HL-60 (cell line): ENCODE data around the gene PSMC6.

Source experiments
- DNase-seq, 2 experiments: peaks; one replicate each; pipeline ENCODE4 v3.0.0-alpha.2; 2010 to 2020; ENCODE audit warnings: low read depth in 1 of 2, low spot score in 1 of 2
- H3K27ac ChIP-seq: fragments of 250-450 bp; sonication (Bioruptor Pico); replicated peaks from 2 replicates; pipeline ENCODE4 v1.5.1; 2020; ENCODE audit warnings: mild to moderate bottlenecking, moderate library complexity
- H3K27me3 ChIP-seq: fragments of 250-450 bp; sonication (Bioruptor Pico); 2 replicates; pipeline ENCODE4 v1.5.1; 2021; ENCODE audit warnings: mild to moderate bottlenecking, moderate library complexity; ENCODE audit not compliant: insufficient read depth, poor library complexity, severe bottlenecking
- H3K4me3 ChIP-seq: replicated peaks from 2 replicates; pipeline ENCODE4 v1.5.1; 2011; ENCODE audit warnings: mild to moderate bottlenecking, control low read depth, low read length; ENCODE audit not compliant: insufficient read depth
- GABPA ChIP-seq: IDR thresholded peaks from 2 replicates; pipeline ENCODE4 v1.6.1; 2012; ENCODE audit warnings: low read depth
- POLR2AphosphoS5 ChIP-seq: IDR thresholded peaks from 2 replicates; pipeline ENCODE4 v1.6.1; 2012; ENCODE audit warnings: low read depth
- SPI1 ChIP-seq: IDR thresholded peaks from 2 replicates; pipeline ENCODE4 v1.6.1; 2012; ENCODE audit warnings: low read depth, mild to moderate bottlenecking, borderline replicate concordance
- TF ChIP-seq, protein P1 (sequence below): IDR thresholded peaks from one replicate; pipeline ENCODE4 v1.5.1; 2011; ENCODE audit warnings: low read length, control low read depth, inconsistent platforms; ENCODE audit not compliant: insufficient read depth
- TF ChIP-seq, protein P2 (sequence below): IDR thresholded peaks from 2 replicates; pipeline ENCODE4 v1.6.1; 2012; ENCODE audit warnings: low read depth; ENCODE audit not compliant: insufficient replicate concordance

The PSMC6 gene

DNA sequence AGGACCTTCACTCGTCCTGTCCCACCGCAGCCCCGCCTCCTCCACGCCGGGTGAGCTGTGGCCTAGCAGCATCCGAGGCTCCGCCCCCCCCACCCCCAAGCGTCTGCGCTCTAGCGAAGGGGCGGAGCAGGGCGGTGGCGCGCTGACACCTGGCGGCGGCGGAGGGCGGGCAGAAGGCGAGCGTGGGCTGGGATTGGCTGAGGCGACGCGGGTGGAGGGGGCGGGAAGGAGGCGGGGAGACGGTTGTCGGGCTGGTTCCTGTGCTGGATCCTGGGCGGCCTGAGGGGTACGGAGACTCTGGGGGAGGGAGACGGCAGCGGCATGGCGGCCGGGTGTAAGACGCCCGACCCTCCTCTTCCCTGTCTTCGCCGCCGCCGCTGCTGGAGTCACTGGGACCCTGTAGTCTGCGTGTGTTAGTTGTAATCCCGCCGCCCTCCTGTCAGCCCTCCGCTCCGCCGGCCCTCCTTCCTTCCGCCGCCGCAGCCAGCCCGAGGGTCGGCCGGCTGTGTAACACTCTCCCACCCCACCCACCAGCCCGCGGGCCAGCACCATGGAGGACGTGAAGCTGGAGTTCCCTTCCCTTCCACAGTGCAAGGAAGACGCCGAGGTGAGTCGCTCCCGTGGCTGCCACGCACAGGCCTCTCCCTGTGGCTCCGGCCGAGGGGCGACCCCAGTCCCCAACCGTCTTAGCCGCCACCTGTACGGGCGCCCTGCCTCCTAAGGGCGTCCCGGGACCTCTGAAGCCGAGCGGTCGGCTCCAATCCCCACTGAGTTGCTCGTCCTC is 23.1 kb downstream of the PSMC6 start, which contains the start of gene STYX:
TSS of gene STYX (plus strand) at position 242 of the 784 bp plus-strand sequence. CDS start at position 551, 309 bp downstream.
- TF ChIP-seq, protein P1, sequence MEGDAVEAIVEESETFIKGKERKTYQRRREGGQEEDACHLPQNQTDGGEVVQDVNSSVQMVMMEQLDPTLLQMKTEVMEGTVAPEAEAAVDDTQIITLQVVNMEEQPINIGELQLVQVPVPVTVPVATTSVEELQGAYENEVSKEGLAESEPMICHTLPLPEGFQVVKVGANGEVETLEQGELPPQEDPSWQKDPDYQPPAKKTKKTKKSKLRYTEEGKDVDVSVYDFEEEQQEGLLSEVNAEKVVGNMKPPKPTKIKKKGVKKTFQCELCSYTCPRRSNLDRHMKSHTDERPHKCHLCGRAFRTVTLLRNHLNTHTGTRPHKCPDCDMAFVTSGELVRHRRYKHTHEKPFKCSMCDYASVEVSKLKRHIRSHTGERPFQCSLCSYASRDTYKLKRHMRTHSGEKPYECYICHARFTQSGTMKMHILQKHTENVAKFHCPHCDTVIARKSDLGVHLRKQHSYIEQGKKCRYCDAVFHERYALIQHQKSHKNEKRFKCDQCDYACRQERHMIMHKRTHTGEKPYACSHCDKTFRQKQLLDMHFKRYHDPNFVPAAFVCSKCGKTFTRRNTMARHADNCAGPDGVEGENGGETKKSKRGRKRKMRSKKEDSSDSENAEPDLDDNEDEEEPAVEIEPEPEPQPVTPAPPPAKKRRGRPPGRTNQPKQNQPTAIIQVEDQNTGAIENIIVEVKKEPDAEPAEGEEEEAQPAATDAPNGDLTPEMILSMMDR = no peak
- TF ChIP-seq POLR2AphosphoS5 (peak; percentile 76), GABPA (0 out of 2 replicates have a peak, but pooled peaks have one; percentile 23)
- Histone ChIP-seq H3K4me3 (peak within 1 kb of the TSS; percentile 96), H3K27ac (peak within 1 kb of the TSS; percentile 91), H3K27me3 (no peaks in the 10 kb centered on the region)
- DNase-seq = peak; percentile 92 to 99

DNA sequence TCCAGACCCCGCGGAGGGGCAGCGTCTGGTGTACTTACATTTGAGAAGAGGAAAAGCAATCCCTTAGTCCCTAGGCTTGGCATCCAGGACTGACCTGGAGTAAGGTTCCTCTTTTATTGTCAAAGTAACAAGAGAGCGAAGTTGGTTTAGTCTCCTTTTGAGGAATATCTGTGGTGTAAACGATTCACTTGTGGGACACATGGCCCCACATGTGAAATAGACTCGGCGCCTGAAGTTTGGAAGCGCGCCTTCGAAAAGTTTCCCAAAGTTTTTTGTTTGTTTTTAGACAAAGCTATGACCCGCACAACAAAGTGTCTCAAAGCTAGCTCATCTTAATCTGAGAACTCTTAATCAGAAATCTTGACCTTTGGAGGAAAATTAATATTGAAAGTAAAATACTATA is 23.7 kb downstream of the PSMC6 start:
- DNase-seq = peak in 1 of 2 experiments; percentile 58
- Histone ChIP-seq H3K27ac (peak overlapping the region; percentile 91), H3K4me3 (peak overlapping the region; percentile 96), H3K27me3 (no peaks in the 10 kb centered on the region)
- TF ChIP-seq, protein P2, sequence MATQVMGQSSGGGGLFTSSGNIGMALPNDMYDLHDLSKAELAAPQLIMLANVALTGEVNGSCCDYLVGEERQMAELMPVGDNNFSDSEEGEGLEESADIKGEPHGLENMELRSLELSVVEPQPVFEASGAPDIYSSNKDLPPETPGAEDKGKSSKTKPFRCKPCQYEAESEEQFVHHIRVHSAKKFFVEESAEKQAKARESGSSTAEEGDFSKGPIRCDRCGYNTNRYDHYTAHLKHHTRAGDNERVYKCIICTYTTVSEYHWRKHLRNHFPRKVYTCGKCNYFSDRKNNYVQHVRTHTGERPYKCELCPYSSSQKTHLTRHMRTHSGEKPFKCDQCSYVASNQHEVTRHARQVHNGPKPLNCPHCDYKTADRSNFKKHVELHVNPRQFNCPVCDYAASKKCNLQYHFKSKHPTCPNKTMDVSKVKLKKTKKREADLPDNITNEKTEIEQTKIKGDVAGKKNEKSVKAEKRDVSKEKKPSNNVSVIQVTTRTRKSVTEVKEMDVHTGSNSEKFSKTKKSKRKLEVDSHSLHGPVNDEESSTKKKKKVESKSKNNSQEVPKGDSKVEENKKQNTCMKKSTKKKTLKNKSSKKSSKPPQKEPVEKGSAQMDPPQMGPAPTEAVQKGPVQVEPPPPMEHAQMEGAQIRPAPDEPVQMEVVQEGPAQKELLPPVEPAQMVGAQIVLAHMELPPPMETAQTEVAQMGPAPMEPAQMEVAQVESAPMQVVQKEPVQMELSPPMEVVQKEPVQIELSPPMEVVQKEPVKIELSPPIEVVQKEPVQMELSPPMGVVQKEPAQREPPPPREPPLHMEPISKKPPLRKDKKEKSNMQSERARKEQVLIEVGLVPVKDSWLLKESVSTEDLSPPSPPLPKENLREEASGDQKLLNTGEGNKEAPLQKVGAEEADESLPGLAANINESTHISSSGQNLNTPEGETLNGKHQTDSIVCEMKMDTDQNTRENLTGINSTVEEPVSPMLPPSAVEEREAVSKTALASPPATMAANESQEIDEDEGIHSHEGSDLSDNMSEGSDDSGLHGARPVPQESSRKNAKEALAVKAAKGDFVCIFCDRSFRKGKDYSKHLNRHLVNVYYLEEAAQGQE = no peak
- no peak for TF ChIP-seq SPI1
- TF ChIP-seq, protein P1 = no peak
- no peak; the same call in 1 of the 2 replicates for TF ChIP-seq POLR2AphosphoS5
- TF ChIP-seq GABPA = no peak

DNA sequence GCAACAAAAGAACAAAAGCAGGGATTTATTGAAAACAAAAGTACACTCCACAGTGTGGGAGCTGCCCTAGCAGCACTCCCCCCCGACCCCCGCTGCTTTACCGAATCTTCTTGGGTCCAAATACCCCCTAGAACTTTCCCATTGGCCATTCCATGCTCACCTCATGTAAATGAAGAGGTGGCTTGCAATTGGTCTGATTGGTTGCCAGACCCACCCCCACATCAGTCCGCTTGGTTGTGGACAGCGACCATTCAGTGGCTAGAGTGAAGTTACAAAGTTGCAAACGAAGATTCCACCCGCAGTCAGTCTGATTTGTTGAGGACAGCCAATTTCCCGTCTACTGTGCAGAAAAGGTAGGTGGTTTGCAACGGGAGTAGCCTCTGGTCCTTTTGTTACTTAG is 26.8 kb downstream of the PSMC6 start:
- Histone ChIP-seq H3K27me3 (no peaks in the 10 kb centered on the region), H3K27ac (no peak overlapping the region), H3K4me3 (no peak overlapping the region)
- TF ChIP-seq, protein P1 = no peak
- TF ChIP-seq GABPA (no peak), POLR2AphosphoS5 (no peak)
- no peak for DNase-seq

DNA sequence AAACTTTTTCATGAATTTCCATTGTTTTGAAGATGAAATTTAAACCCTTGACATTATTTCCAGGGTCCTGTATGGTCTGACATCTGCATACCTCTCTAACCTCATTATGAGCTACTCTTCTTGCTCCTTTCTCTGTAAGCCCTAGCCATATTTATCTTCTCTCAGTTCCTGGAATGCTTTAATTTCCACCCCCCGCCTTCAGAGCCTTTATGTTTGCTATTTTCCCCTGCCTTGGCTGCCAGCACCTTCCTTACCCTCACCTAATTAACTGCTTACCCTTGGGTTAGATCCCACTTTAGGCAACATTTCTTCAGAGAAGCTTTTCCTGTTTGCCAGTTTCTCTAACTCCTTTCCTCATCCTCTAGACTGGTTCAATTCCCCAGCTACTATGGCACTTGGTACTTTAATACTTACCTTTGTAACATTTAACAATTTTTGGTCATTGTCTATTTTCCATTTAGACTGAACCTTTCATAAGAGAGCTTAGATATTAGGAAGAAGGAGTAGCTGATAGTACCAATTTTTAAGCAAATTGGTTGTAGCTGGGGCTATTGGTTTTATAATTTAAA is 29.0 kb downstream of the PSMC6 start:
- TF ChIP-seq, protein P2 = no peak
- no peak for TF ChIP-seq SPI1
- TF ChIP-seq, protein P1 = no peak
- no peak for TF ChIP-seq GABPA
- no peak for TF ChIP-seq POLR2AphosphoS5
- H3K27me3 ChIP-seq = no peaks in the 10 kb centered on the region
- no peak for DNase-seq
- no peak overlapping the region for H3K4me3 ChIP-seq
- no peak overlapping the region for H3K27ac ChIP-seq
